Activated CD4-positive, CD25-positive, alpha-beta regulatory T cell treated with anti-CD3 and anti-CD28 coated beads, Interleukin-2, amount 50 U/mL, for 16 hours (primary cell): ENCODE results near the gene SCN3A.

Experiments used
- DNase-seq: peaks from one replicate; pipeline ENCODE4 v3.0.0-alpha.2; 2020; ENCODE audit warnings: low read depth, low spot score

SCN3A gene

GRCh38 chr2:165056564-165056963 lies 147.3 kb downstream of the SCN3A start:
- no peak for DNase-seq

DNA sequence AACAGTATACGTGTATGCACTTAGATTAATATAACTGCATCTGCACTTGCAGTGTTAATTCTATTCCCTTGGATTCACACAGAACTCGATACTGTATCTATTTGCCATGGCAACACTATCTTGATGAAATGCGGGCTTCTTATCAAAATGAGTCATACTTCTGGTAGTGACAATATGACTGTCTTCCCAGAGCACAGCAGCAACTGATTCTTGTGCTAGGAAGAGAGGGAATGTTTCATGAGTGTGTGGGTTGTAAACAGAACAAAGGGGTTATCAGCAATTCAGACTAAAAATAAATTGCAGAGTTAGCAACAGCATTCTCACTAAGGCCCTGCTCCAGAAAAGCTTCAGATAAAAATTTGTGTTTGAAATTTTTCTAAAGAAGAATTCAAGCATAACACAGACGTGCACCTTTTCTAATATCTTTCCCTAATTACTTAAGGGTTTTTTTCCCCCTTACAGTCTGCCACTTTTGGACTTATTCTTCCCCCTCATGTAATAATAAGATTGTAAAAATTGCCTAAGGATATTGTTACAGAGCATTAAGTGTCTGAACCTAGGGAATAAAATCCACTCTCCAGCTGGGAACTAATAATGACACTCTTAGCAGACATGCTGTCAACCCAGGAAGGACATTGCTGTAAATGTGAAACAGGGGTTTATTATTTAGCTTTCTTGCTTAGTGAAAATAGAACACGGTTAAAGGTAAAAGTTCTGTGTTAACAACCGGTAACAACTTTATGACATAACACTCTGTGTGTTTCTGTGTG lies 148.6 kb downstream of the SCN3A start:
- no peak for DNase-seq

GRCh38 chr2:165054652-165055051 lies 149.2 kb downstream of the SCN3A start:
- no peak for DNase-seq

DNA sequence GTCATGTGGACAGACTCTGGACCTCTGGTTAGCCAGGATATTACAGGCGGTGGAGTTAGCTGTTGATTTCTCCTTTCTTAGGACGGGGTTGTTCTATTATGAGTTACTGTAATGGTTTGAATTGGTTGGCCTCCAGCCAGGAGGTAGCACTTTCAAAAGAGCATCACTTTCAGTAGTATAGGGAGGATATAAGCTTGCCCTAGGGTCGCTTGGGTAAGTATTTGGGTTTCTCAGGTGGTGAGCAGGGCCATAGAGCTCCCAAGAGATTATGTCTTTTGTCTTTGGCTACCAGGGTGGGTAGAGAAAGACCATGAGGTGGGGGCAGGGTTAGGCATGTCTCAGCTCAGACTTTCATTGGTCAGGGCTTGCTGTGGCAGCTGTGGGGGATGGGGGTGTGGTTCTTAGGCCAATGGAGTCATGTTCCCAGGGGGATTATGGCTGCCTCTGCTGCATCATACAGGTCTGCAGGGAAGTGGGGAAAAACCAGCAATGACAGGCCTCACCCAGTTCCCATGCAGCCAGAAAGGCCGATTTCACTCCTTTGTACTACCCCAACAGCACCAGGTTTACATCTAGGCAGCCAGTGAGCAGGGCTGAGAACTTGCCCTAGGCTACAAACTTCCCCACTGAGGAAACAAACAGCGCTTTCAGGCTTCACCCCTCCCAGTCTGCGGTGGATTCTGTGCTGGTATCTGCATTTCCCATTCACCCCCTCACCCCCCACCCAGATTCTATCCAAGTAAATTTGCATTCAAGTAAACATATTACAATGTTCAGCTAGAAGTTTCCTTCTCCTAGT lies 159.1 kb downstream of the SCN3A start:
- no peak for DNase-seq
